Activated naive CD8-positive, alpha-beta T cell treated with anti-CD3 and anti-CD28 coated beads for 36 hours (primary cell): ENCODE data around the gene HRH4. TPM values are rescaled to one million over a fixed set of nuclear protein-coding genes. Genes with fewer than 3 reads are reported as not detected.

ENCODE experiments used
- DNase-seq: peaks from one replicate; pipeline ENCODE4 v3.0.0; 2021
- H3K27ac Mint-ChIP-seq: one replicate; pipeline ENCODE4 v1.8.0; 2022; ENCODE audit warnings: mild to moderate bottlenecking, moderate library complexity, mixed read lengths
- H3K27me3 Mint-ChIP-seq: one replicate; pipeline ENCODE4 v1.8.0; 2022; ENCODE audit warnings: mild to moderate bottlenecking, mixed read lengths
- H3K36me3 Mint-ChIP-seq: one replicate; pipeline ENCODE4 v1.8.0; 2021; ENCODE audit warnings: mild to moderate bottlenecking, mixed read lengths
- H3K4me1 Mint-ChIP-seq: one replicate; pipeline ENCODE4 v1.8.0; 2021; ENCODE audit warnings: mixed read lengths
- H3K4me3 Mint-ChIP-seq: one replicate; pipeline ENCODE4 v1.8.0; 2022; ENCODE audit warnings: mild to moderate bottlenecking, moderate library complexity, mixed read lengths
- H3K9me3 Mint-ChIP-seq: one replicate; pipeline ENCODE4 v1.8.0; 2022; ENCODE audit warnings: mixed read lengths
- total RNA-seq, 2 experiments: library from RNA; stranded (reverse); gene quantifications; one replicate each; pipeline ENCODE4 v1.2.3, GENCODE V29; 2021

The HRH4 gene
- total RNA-seq, 2 experiments from 2014 or later: not detected

- Mint-ChIP-seq H3K4me1 (peaks cover 2% of the 10 kb centered on the region), H3K4me3 (no peak overlapping the region), H3K27me3 (peaks cover 17% of the 10 kb centered on the region), H3K27ac (no peak overlapping the region), H3K9me3 (no peaks in the 10 kb centered on the region), H3K36me3 (no peaks in the 10 kb centered on the region)
- DNase-seq: no peak
Observed at GRCh38 chr18:24485681-24486080, 25.2 kb downstream of the HRH4 start.

- no peak overlapping the region for H3K4me3 Mint-ChIP-seq
- peaks cover 17% of the 10 kb centered on the region for H3K27me3 Mint-ChIP-seq
- no peak overlapping the region for H3K27ac Mint-ChIP-seq
- no peaks in the 10 kb centered on the region for H3K9me3 Mint-ChIP-seq
- no peak for DNase-seq
- peaks cover 3% of the 10 kb centered on the region for H3K4me1 Mint-ChIP-seq
- no peaks in the 10 kb centered on the region for H3K36me3 Mint-ChIP-seq
Observed at GRCh38 chr18:24486684-24487083, 26.2 kb downstream of the HRH4 start.

GRCh38 chr18:24488824-24489493, 28.5 kb downstream of the HRH4 start:
- Mint-ChIP-seq H3K9me3 (no peaks in the 10 kb centered on the region), H3K36me3 (no peaks in the 10 kb centered on the region), H3K27me3 (peaks cover 24% of the 10 kb centered on the region), H3K4me3 (no peak overlapping the region), H3K4me1 (peaks cover 9% of the 10 kb centered on the region), H3K27ac (no peak overlapping the region)
- DNase-seq: no peak

GRCh38 chr18:24490539-24490938, 30.1 kb downstream of the HRH4 start:
- DNase-seq: no peak
- Mint-ChIP-seq H3K27me3 (peaks cover 27% of the 10 kb centered on the region), H3K9me3 (no peaks in the 10 kb centered on the region), H3K4me3 (no peak overlapping the region), H3K36me3 (no peaks in the 10 kb centered on the region), H3K4me1 (peaks cover 9% of the 10 kb centered on the region), H3K27ac (no peak overlapping the region)

- DNase-seq: peak; percentile 9
- Mint-ChIP-seq H3K9me3 (no peaks in the 10 kb centered on the region), H3K27me3 (peaks cover 30% of the 10 kb centered on the region), H3K4me3 (no peak overlapping the region), H3K27ac (no peak overlapping the region), H3K4me1 (peaks cover 9% of the 10 kb centered on the region), H3K36me3 (no peaks in the 10 kb centered on the region)
Observed at GRCh38 chr18:24491927-24492834, 31.7 kb downstream of the HRH4 start.

- Mint-ChIP-seq H3K27ac (no peak overlapping the region), H3K4me1 (peaks cover 7% of the 10 kb centered on the region), H3K36me3 (no peaks in the 10 kb centered on the region), H3K9me3 (no peaks in the 10 kb centered on the region), H3K27me3 (peaks cover 18% of the 10 kb centered on the region), H3K4me3 (no peak overlapping the region)
- no peak for DNase-seq
Observed at GRCh38 chr18:24494586-24494985, 34.1 kb downstream of the HRH4 start.

- H3K36me3 Mint-ChIP-seq: no peaks in the 10 kb centered on the region
- no peaks in the 10 kb centered on the region for H3K9me3 Mint-ChIP-seq
- H3K27ac Mint-ChIP-seq: no peak overlapping the region
Observed at GRCh38 chr18:24497031-24497754, 36.8 kb downstream of the HRH4 start.

GRCh38 chr18:24499814-24500213, 39.4 kb downstream of the HRH4 start:
- H3K36me3 Mint-ChIP-seq: no peaks in the 10 kb centered on the region
- no peaks in the 10 kb centered on the region for H3K4me1 Mint-ChIP-seq
- H3K9me3 Mint-ChIP-seq: no peaks in the 10 kb centered on the region
- H3K4me3 Mint-ChIP-seq: no peak overlapping the region
- peaks cover 4% of the 10 kb centered on the region for H3K27me3 Mint-ChIP-seq
- H3K27ac Mint-ChIP-seq: no peak overlapping the region
- DNase-seq: no peak

More at GRCh38 chr18:24497031-24497754, 36.8 kb downstream of the HRH4 start:
- peaks cover 2% of the 10 kb centered on the region for H3K4me1 Mint-ChIP-seq
- no peak overlapping the region for H3K4me3 Mint-ChIP-seq
- H3K27me3 Mint-ChIP-seq: peaks cover 18% of the 10 kb centered on the region
- no peak for DNase-seq

GRCh38 chr18:24500217-24500616, 39.8 kb downstream of the HRH4 start:
- no peak overlapping the region for H3K27ac Mint-ChIP-seq
- H3K4me3 Mint-ChIP-seq: no peak overlapping the region
- no peaks in the 10 kb centered on the region for H3K36me3 Mint-ChIP-seq
- no peak for DNase-seq
- H3K27me3 Mint-ChIP-seq: peaks cover 4% of the 10 kb centered on the region
- no peaks in the 10 kb centered on the region for H3K9me3 Mint-ChIP-seq
- H3K4me1 Mint-ChIP-seq: no peaks in the 10 kb centered on the region

GRCh38 chr18:24500766-24501165, 40.3 kb downstream of the HRH4 start:
- no peak for DNase-seq
- H3K27ac Mint-ChIP-seq: no peak overlapping the region
- peaks cover 4% of the 10 kb centered on the region for H3K27me3 Mint-ChIP-seq
- no peak overlapping the region for H3K4me3 Mint-ChIP-seq
- no peaks in the 10 kb centered on the region for H3K9me3 Mint-ChIP-seq
- no peaks in the 10 kb centered on the region for H3K36me3 Mint-ChIP-seq
- H3K4me1 Mint-ChIP-seq: no peaks in the 10 kb centered on the region

GRCh38 chr18:24502667-24503523, 42.5 kb downstream of the HRH4 start:
- DNase-seq: no peak
- H3K4me3 Mint-ChIP-seq: no peak overlapping the region
- no peaks in the 10 kb centered on the region for H3K36me3 Mint-ChIP-seq
- no peaks in the 10 kb centered on the region for H3K9me3 Mint-ChIP-seq
- H3K27ac Mint-ChIP-seq: no peak overlapping the region
- H3K27me3 Mint-ChIP-seq: no peaks in the 10 kb centered on the region
- H3K4me1 Mint-ChIP-seq: no peaks in the 10 kb centered on the region

- Mint-ChIP-seq H3K36me3 (no peaks in the 10 kb centered on the region), H3K9me3 (no peaks in the 10 kb centered on the region), H3K4me1 (no peaks in the 10 kb centered on the region), H3K4me3 (no peak overlapping the region), H3K27me3 (no peaks in the 10 kb centered on the region), H3K27ac (no peak overlapping the region)
- no peak for DNase-seq
Observed at GRCh38 chr18:24504401-24504800, 44.0 kb downstream of the HRH4 start.

GRCh38 chr18:24506175-24506574, 45.7 kb downstream of the HRH4 start:
- no peaks in the 10 kb centered on the region for H3K4me1 Mint-ChIP-seq
- H3K4me3 Mint-ChIP-seq: no peak overlapping the region
- H3K27ac Mint-ChIP-seq: no peak overlapping the region
- H3K36me3 Mint-ChIP-seq: no peaks in the 10 kb centered on the region
- H3K27me3 Mint-ChIP-seq: no peaks in the 10 kb centered on the region
- no peak for DNase-seq
- H3K9me3 Mint-ChIP-seq: no peaks in the 10 kb centered on the region

- DNase-seq: no peak
- Mint-ChIP-seq H3K4me3 (no peak overlapping the region), H3K27ac (no peak overlapping the region)
Observed at GRCh38 chr18:24509435-24509834, 49.0 kb downstream of the HRH4 start.

More at GRCh38 chr18:24509435-24509834, 49.0 kb downstream of the HRH4 start:
- Mint-ChIP-seq H3K4me1 (no peaks in the 10 kb centered on the region), H3K27me3 (no peaks in the 10 kb centered on the region), H3K36me3 (no peaks in the 10 kb centered on the region), H3K9me3 (no peaks in the 10 kb centered on the region)
